ENCODE measurements around the gene ECT2L. TPM values are rescaled to one million over a fixed set of nuclear protein-coding genes. Genes with fewer than 3 reads are reported as not detected.
A peak's percentile ranks its signal among the peaks of the same experiment; 100 is the strongest.

Gene ECT2L
- total and polyA plus RNA-seq, 8 donors = 0.08 to 0.18 TPM; not detected in 6

GRCh38 chr6:138809677-138810076, 13.8 kb downstream of the ECT2L start:
- intact Hi-C loops (cut with DNase I; ENCODE audit: low total_unique reads) = loop anchor here (10.0 kb wide), 1 partner anchor 555 kb away; no protein-coding TSS in a partner anchor
- Histone ChIP-seq H3K27me3 (no peaks in the 10 kb centered on the region), H3K4me1 (no peaks in the 10 kb centered on the region), H3K4me3 (no peak overlapping the region), H3K36me3 (no peaks in the 10 kb centered on the region), H3K27ac (no peak overlapping the region), H3K9me3 (no peaks in the 10 kb centered on the region)
- no peak for TF ChIP-seq POLR2AphosphoS5 (IDR thresholded peaks at IDR 0.05)
- TF ChIP-seq, protein P1, sequence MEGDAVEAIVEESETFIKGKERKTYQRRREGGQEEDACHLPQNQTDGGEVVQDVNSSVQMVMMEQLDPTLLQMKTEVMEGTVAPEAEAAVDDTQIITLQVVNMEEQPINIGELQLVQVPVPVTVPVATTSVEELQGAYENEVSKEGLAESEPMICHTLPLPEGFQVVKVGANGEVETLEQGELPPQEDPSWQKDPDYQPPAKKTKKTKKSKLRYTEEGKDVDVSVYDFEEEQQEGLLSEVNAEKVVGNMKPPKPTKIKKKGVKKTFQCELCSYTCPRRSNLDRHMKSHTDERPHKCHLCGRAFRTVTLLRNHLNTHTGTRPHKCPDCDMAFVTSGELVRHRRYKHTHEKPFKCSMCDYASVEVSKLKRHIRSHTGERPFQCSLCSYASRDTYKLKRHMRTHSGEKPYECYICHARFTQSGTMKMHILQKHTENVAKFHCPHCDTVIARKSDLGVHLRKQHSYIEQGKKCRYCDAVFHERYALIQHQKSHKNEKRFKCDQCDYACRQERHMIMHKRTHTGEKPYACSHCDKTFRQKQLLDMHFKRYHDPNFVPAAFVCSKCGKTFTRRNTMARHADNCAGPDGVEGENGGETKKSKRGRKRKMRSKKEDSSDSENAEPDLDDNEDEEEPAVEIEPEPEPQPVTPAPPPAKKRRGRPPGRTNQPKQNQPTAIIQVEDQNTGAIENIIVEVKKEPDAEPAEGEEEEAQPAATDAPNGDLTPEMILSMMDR (IDR thresholded peaks at IDR 0.05) = no peak
- TF ChIP-seq POLR2A (IDR thresholded peaks at IDR 0.05) = no peak
- no peak for TF ChIP-seq EP300 (IDR thresholded peaks at IDR 0.05)
- DNase-seq = no peak
- WGBS, 5 donors = 85 to 92% (median 91%) methylated on average over 3 of the region's 3 CpGs

GRCh38 chr6:138811866-138812265, 16.0 kb downstream of the ECT2L start:
- 75 to 91% (median 88%) methylated on average over 3 of the region's 3 CpGs for WGBS, 5 donors
- Histone ChIP-seq H3K4me1 (no peaks in the 10 kb centered on the region), H3K27ac (no peak overlapping the region), H3K9me3 (no peaks in the 10 kb centered on the region), H3K27me3 (no peaks in the 10 kb centered on the region), H3K4me3 (no peak overlapping the region), H3K36me3 (no peaks in the 10 kb centered on the region)
- TF ChIP-seq POLR2AphosphoS5 (IDR thresholded peaks at IDR 0.05) = no peak
- TF ChIP-seq EP300 (IDR thresholded peaks at IDR 0.05) = no peak
- TF ChIP-seq, protein P1 (IDR thresholded peaks at IDR 0.05) = no peak
- no peak for TF ChIP-seq POLR2A (IDR thresholded peaks at IDR 0.05)
- intact Hi-C loops (cut with DNase I; ENCODE audit: low total_unique reads) = loop anchor here (10.0 kb wide), 1 partner anchor 553 kb away; no protein-coding TSS in a partner anchor
- DNase-seq = no peak

GRCh38 chr6:138814179-138814834, 18.4 kb downstream of the ECT2L start:
- H3K9me3 ChIP-seq = no peaks in the 10 kb centered on the region
- no peaks in the 10 kb centered on the region for H3K27me3 ChIP-seq
- no peaks in the 10 kb centered on the region for H3K36me3 ChIP-seq
- intact Hi-C loops (cut with DNase I; ENCODE audit: low total_unique reads) = loop anchor here (10.0 kb wide), 1 partner anchor 550 kb away; no protein-coding TSS in a partner anchor
- no peak overlapping the region for H3K4me3 ChIP-seq
- peaks cover 0 to 9% (median 2%) of the 10 kb centered on the region in 4 donors for H3K4me1 ChIP-seq
- DNase-seq = peak in 1 of 2 donors; percentile 59
- TF ChIP-seq, protein P1 (IDR thresholded peaks at IDR 0.05) = no peak
- no peak for TF ChIP-seq POLR2AphosphoS5 (IDR thresholded peaks at IDR 0.05)
- TF ChIP-seq EP300 (IDR thresholded peaks at IDR 0.05) = no peak
- 26 to 44% (median 35%) methylated on average over 5 of the region's 5 CpGs for WGBS, 5 donors
- H3K27ac ChIP-seq = no peak overlapping the region

GRCh38 chr6:138815221-138815620, 19.3 kb downstream of the ECT2L start:
- TF ChIP-seq POLR2AphosphoS5 (IDR thresholded peaks at IDR 0.05) (no peak), EP300 (IDR thresholded peaks at IDR 0.05) (no peak), POLR2A (IDR thresholded peaks at IDR 0.05) (no peak)
- TF ChIP-seq, protein P1 (IDR thresholded peaks at IDR 0.05) = no peak
- DNase-seq = no peak
- Histone ChIP-seq H3K36me3 (no peaks in the 10 kb centered on the region), H3K4me1 (peaks cover 0 to 9% (median 2%) of the 10 kb centered on the region in 4 donors), H3K27ac (no peak overlapping the region), H3K9me3 (no peaks in the 10 kb centered on the region), H3K27me3 (no peaks in the 10 kb centered on the region), H3K4me3 (no peak overlapping the region)
- 70 to 81% (median 77%) methylated on average over 6 of the region's 6 CpGs for WGBS, 5 donors
- intact Hi-C loops (cut with DNase I; ENCODE audit: low total_unique reads) = loop anchor here (5.0 to 10.0 kb wide), 2 partner anchors 172 to 550 kb away; partner anchors contain the start of gene REPS1
